Parathyroid adenoma (tissue), 2 donors: ENCODE measurements around the gene PAFAH1B2.

Experiments used
- H2AFZ ChIP-seq: fragments of 300-600 bp; sonication (generic); one replicate; pipeline ENCODE4 v1.7.0; 2017; ENCODE audit warnings: antibody characterized with exemption, mild to moderate bottlenecking
- H3K27ac ChIP-seq: fragments of 300-600 bp; sonication (generic); one replicate; pipeline ENCODE4 v1.7.0; 2017
- H3K27me3 ChIP-seq: fragments of 300-600 bp; sonication (generic); one replicate; pipeline ENCODE4 v1.7.0; 2017; ENCODE audit warnings: low read length; ENCODE audit not compliant: control insufficient read depth, insufficient read depth
- H3K36me3 ChIP-seq: fragments of 300-600 bp; sonication (generic); one replicate; pipeline ENCODE4 v1.7.0; 2017; ENCODE audit warnings: low read length; ENCODE audit not compliant: control insufficient read depth, insufficient read depth
- H3K4me1 ChIP-seq: fragments of 300-600 bp; sonication (generic); one replicate; pipeline ENCODE4 v1.7.0; 2017; ENCODE audit warnings: control low read depth
- H3K4me2 ChIP-seq: fragments of 300-600 bp; sonication (generic); one replicate; pipeline ENCODE4 v1.7.0; 2017; ENCODE audit warnings: low read length
- H3K4me3 ChIP-seq: fragments of 300-600 bp; sonication (generic); one replicate; pipeline ENCODE4 v1.7.0; 2017; ENCODE audit warnings: low read depth, low read length
- H3K79me2 ChIP-seq: fragments of 300-600 bp; sonication (generic); one replicate; pipeline ENCODE4 v1.7.0; 2017; ENCODE audit warnings: control low read depth
- H3K9ac ChIP-seq: fragments of 300-600 bp; sonication (generic); one replicate; pipeline ENCODE4 v1.7.0; 2017; ENCODE audit warnings: mild to moderate bottlenecking
- H3K9me3 ChIP-seq: fragments of 300-600 bp; sonication (generic); one replicate; pipeline ENCODE4 v1.7.0; 2017; ENCODE audit warnings: low read length; ENCODE audit not compliant: control insufficient read depth
- TF ChIP-seq, protein P1 (sequence below): fragments of 300-600 bp; sonication (generic); IDR thresholded peaks from one replicate; pipeline ENCODE4 v1.7.0; 2017; ENCODE audit warnings: antibody characterized with exemption, mild to moderate bottlenecking
- donor health status: primary hyperparathyroidism.

The PAFAH1B2 gene

DNA sequence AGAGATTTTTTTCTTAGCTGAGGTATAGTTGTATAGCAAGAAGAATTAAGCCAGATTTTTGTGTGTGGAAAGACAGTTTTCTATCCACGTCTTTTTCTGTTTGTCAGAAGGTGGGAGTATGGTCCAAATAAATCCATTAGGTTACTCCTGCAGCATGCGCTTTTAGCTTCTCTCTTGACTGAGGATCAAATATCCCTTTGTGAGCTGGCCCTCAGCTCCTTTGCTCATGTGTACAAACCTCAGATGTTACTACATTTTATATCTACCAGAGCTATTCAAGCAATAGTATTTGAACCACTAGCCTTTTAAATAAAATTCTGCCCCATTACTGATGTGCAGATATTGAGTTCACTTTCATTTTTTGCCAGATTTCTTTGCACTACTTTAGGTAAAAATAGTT lies 25.6 kb downstream of the PAFAH1B2 start:
- Histone ChIP-seq H3K9me3 (no peaks in the 10 kb centered on the region), H3K36me3 (no peaks in the 10 kb centered on the region), H2AFZ (no peak overlapping the region), H3K4me1 (no peaks in the 10 kb centered on the region), H3K4me2 (no peak overlapping the region), H3K27me3 (no peaks in the 10 kb centered on the region), H3K27ac (no peak overlapping the region), H3K4me3 (no peak overlapping the region), H3K9ac (no peak overlapping the region), H3K79me2 (no peaks in the 10 kb centered on the region)
- TF ChIP-seq, protein P1, sequence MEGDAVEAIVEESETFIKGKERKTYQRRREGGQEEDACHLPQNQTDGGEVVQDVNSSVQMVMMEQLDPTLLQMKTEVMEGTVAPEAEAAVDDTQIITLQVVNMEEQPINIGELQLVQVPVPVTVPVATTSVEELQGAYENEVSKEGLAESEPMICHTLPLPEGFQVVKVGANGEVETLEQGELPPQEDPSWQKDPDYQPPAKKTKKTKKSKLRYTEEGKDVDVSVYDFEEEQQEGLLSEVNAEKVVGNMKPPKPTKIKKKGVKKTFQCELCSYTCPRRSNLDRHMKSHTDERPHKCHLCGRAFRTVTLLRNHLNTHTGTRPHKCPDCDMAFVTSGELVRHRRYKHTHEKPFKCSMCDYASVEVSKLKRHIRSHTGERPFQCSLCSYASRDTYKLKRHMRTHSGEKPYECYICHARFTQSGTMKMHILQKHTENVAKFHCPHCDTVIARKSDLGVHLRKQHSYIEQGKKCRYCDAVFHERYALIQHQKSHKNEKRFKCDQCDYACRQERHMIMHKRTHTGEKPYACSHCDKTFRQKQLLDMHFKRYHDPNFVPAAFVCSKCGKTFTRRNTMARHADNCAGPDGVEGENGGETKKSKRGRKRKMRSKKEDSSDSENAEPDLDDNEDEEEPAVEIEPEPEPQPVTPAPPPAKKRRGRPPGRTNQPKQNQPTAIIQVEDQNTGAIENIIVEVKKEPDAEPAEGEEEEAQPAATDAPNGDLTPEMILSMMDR, result no peak

DNA sequence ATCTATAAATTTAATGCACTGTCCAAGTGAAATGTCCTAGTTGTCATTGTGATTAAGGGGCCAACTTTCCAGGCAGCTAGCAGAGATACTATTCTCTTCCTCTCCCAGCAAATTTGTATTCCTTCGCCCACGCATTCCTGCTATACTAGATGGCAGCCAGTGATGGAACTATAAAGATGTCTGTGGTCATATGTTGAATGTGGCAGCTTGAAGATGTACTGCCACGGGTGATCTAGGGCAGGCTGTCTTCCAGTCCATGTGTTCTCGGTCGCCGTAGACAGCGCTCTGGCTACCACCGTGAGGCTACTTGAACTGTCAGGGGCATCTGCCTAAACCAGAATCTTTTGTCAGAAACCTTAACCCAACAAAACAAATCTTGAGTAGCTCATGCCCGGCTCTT lies 26.1 kb downstream of the PAFAH1B2 start:
- TF ChIP-seq, protein P1, result no peak

DNA sequence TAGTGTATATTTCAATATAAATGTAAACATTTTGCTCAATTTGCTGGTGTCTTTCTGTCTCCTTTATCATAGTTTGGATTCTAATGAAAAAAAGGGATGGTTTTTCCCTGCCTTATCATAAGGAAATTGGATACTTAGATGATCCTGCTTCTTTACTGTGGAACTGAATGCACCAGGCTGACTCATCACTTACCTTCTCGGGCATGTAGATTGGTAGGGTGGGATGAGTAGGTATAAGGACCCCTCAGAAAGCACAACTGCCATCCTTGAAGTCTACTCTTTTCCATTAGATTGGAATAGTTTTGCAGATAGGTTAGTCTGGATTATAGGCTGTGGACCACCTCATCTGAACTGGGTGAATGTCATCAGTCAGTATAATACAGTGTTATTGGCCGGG lies 26.9 kb downstream of the PAFAH1B2 start:
- Histone ChIP-seq H3K4me2 (no peak overlapping the region), H2AFZ (no peak overlapping the region), H3K27me3 (no peaks in the 10 kb centered on the region), H3K27ac (no peak overlapping the region), H3K36me3 (no peaks in the 10 kb centered on the region), H3K9ac (no peak overlapping the region), H3K79me2 (no peaks in the 10 kb centered on the region), H3K9me3 (no peaks in the 10 kb centered on the region), H3K4me1 (no peaks in the 10 kb centered on the region), H3K4me3 (no peak overlapping the region)
- TF ChIP-seq, protein P1, result no peak

More for the DNA sequence above, 26.1 kb downstream of the PAFAH1B2 start:
- Histone ChIP-seq H3K27ac (no peak overlapping the region), H3K4me2 (no peak overlapping the region), H3K27me3 (no peaks in the 10 kb centered on the region), H2AFZ (no peak overlapping the region), H3K9ac (no peak overlapping the region), H3K4me1 (no peaks in the 10 kb centered on the region), H3K79me2 (no peaks in the 10 kb centered on the region), H3K36me3 (no peaks in the 10 kb centered on the region), H3K4me3 (no peak overlapping the region), H3K9me3 (no peaks in the 10 kb centered on the region)

DNA sequence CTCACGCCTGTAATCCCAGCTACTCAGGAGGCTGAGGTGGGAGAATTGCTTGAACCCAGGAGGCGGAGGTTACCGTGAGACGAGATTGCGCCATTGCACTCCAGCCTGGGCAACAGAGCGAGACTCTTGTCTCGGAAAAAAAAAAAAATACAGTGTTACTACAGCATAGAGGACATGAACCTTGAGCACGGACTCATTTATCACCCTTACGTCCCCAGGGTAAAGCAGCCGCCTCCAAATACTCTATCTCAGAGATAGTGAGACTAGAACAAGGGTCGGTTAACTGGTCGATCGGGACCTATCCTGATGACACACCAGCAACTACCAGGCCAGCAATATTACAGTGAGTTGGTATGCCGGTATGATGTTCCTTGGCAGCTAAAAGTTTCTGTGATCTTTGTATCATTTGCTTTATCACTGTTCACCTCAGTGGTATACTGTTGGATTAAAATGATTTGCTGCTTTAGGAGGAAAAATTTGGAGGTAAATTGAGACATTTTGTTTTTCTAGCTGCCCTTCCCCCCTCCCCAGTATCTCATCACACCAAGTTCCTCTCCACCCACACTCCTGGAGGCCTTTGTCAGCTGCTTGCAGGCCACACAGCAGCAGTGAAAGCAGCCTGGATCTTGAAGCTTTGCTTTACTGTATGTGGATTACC lies 27.4 kb downstream of the PAFAH1B2 start:
- Histone ChIP-seq H3K27ac (no peak overlapping the region), H3K36me3 (no peaks in the 10 kb centered on the region), H2AFZ (no peak overlapping the region), H3K27me3 (no peaks in the 10 kb centered on the region), H3K4me3 (no peak overlapping the region), H3K9ac (no peak overlapping the region), H3K79me2 (no peaks in the 10 kb centered on the region), H3K4me1 (no peaks in the 10 kb centered on the region), H3K9me3 (no peaks in the 10 kb centered on the region), H3K4me2 (no peak overlapping the region)
- TF ChIP-seq, protein P1, result no peak

DNA sequence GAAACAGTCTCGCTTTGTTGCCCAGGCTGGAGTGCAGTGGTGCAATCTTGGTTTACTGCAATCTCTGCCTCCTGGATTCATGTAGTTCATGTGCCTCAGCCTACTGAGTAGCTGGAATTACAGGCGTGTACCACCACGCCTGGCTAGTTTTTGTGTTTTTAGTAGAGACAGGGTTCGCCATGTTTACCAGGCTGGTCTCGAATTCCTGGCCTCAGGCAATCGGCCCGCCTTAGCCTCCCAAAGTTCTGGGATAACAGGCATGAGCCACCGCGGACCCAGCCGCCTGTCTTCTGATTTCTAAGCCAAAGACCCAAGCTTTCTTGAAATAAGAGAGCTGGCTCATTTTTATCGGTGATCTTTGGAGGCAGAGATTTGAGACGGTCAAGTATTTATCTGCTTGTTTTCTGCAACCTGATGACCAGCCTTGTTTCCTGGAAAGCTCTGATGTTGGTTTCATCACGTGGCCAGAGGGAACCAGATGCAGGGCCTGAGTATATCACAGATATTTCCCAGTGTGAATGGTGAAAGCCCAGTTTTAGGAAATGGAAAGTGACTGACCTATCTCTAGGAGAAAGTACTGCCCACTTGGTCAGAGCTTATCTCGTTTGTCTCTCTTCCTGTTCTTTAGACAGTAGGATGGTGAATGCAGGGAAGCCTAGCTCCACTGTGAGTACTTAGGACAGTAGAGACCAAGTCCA lies 28.8 kb downstream of the PAFAH1B2 start:
- H3K4me1 ChIP-seq, result no peaks in the 10 kb centered on the region
- H3K27ac ChIP-seq, result peak overlapping the region; percentile 61

More for the DNA sequence above, 28.8 kb downstream of the PAFAH1B2 start:
- Histone ChIP-seq H3K27me3 (no peaks in the 10 kb centered on the region), H3K9ac (no peak overlapping the region), H3K4me3 (no peak overlapping the region), H3K9me3 (no peaks in the 10 kb centered on the region), H3K4me2 (no peak overlapping the region), H3K79me2 (no peaks in the 10 kb centered on the region), H2AFZ (no peak overlapping the region), H3K36me3 (no peaks in the 10 kb centered on the region)
- TF ChIP-seq, protein P1, result no peak
